RPMI7951 (cell line): ENCODE data around the gene BRI3BP. TPM values are rescaled to one million over a fixed set of nuclear protein-coding genes. Genes with fewer than 3 reads are reported as not detected.
"Not testable (repeated sequence)": the region's sequence is repeated elsewhere in the genome, so short reads cannot be mapped to it uniquely, and the experiment has no call there.

ENCODE experiments used
- DNase-seq: peaks from one replicate; pipeline ENCODE4 v3.0.0-alpha.2; 2012; ENCODE audit warnings: low read depth
- total RNA-seq: library from RNA; depleted of rRNA; stranded (reverse); fragments of >200 nt; shearing (Covaris generic); gene quantifications from 2 replicates; pipeline ENCODE4 v1.2.3, GENCODE V29; 2014; rRNA removed

Gene BRI3BP
- total RNA-seq, 1 experiment from 2014 or later, result 4.9 TPM

DNA sequence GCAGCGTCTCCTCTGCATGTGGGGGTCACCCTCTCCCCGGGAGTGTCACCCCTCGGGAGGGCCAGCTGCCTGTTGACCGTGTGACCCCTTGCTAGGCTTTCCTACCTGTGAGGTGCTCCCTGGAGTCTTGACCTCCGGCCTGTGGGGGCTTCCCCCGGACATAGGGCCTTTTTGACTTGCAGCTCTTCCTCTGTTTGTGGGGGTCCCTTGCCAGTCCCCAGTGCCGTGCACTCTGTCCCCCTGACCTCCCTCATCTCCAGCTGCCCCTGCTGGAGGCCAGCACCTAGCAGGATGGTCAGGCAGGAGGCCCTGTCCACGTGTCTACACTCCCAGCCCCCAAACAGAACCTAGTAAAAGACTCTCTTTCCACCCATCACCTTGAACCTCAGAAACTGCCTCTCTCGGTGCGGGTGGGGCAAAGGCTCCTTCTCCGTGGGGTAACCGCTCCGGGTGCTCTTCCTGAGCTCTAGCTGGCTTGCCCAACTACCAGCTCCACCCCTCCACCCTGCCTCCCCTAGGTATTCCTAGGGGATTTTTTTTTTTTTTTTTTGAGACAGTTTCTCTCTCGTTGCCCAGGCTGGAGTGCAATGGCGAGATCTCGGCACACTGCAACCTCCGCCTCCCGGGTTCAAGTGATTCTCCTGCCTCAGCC, 72.6 kb downstream of the BRI3BP start:
- DNase-seq, result no peak

DNA sequence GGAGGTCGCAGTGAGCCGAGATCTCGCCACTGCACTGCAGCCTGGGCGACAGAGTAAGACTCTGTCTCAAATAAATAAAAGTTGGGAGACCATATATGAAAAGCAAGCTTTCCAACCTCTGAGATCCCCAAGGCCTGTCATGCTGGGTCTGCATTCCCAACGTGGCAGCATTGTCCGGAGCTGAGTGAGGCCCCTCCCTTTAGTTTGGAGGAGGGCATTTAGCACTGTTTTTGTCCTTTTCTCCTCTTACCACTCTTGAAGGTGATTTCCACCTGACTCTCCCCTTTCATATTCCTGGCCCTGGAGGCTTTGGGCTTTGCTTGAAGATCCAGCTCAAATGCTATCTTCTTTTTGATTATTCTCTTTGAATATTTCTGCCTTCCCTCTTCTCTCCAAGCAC, 74.9 kb downstream of the BRI3BP start:
- DNase-seq, result no peak

DNA sequence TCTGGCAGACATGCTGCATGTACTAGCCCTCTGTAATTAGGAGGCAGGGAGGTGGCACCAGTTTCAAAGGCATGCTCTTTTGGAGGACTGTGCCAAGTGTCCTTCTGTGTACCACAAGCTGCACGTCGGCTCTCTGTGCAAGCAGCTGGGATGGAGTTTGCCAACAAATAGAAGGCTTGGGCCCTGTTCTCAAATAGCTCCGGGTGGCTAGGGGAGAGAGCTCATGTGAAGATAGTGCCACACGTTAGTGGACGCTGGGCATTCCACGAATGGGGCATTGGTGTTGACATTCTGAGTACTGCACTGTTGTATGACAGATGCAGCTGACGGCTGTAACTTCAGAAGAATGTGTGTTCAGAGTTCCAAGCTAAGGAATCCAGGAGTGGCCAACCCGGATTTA, 76.2 kb downstream of the BRI3BP start:
- no peak for DNase-seq

DNA sequence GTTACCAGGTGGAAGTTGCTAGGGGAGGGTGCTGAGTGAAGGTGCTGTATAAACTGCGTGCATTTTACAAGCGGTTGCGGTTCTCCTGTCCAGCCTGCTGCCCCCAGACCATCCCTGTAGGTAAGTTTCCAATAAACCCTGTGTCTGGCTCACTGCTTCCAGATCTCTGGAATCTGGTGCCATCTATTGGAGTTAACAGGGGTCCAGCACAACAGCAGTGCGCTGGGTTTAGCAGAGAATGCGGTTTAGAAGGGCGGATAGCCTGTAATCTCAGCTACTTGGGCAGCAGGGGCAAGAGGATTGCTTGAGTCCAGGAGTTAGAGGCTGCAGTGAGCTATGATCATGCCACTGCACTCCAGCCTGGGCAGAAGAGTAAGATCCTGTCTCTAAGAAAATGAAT, 76.7 kb downstream of the BRI3BP start:
- DNase-seq, result no peak

DNA sequence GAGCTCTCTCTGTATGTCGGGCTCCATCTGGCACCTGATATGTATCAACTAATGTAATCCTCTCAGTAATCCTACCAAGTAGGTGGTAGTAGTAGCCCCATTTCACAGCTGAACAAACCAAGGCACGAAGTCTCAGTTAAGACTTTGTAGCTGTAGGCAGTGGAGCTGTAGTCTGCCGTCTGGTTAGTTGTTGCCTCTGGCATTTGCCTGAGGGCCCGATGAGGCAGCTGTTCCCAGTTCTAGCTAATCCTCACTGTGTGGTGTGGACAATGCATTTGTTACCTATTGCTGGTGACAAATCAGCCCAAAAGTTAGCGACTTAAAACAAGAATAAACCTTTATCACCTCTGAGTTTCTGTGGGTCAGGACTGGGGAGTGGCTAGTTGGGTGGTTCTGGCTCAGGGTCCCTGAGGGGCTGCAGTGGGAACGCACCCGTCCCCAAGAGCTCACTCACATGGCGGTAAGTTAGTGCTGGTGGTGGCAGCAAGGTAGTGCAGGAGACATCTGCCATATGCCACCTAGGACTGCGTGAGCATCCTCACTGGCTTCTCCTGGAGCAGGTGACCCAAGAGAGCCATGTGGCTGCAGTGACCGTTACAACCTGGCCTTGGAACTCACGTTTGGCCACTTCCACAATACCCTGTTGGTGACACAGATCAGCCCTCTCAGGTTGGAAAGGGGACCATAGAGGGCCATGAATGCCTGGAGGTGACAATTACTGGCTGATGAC, 77.4 kb downstream of the BRI3BP start:
- DNase-seq, result no peak

DNA sequence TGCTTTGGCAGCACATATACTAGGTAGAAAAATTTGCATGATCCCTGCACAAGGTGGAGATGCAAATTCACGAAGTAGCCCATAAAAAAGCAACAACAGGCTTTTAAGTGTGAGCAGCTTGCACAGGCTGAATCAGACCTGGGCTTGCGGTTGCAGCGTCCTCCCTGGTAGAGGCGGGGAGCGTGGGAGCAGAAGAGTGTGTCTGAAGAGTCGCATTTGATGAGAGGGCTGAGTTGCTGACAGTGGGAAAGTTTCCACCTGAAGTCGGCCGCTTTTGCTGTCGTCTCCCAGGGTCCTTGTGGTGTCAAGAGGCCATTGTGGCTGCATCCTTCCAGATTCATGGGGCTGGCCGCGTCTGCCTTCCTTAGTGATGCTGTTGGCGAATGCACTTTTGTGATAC, 78.0 kb downstream of the BRI3BP start:
- no peak for DNase-seq

DNA sequence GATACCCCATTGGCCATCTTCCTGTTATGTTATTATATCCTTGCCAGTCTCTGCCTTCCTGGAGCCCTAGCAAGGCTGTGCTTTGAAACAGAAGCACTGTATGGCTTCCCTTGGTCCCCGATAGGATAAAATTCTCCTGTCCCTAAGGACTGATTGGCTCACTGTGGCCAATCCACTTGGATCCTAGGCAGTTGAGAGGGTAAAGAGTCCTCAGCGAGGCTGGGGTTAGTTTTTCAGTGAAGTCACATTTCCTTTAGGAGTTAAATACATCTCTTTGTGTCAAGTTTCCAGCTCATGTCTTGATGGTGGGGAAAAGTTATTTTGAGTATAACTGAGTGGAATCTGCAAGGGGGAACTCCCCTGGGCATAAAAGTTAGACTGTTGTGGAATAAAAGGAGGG, 79.1 kb downstream of the BRI3BP start:
- no peak for DNase-seq

DNA sequence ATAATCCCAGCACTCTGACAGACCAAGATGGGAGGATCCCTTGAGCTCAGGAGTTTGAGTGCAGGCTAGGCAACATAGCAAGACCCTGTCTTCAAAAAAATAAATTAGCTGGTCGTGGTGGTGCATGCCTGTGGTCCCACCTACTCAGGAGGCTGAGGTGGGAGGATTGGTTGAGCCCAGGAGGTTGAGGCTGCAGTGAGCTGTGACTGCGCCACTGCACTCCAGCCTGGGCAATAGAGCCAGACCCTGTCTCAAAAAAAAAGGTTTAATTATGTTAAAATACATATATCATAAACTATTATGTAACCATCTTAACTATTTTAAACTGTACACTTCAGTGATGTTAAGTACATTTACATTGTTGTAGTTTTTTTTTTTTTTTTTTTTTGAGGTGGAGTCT, 80.8 kb downstream of the BRI3BP start:
- not testable (repeated sequence) for DNase-seq

DNA sequence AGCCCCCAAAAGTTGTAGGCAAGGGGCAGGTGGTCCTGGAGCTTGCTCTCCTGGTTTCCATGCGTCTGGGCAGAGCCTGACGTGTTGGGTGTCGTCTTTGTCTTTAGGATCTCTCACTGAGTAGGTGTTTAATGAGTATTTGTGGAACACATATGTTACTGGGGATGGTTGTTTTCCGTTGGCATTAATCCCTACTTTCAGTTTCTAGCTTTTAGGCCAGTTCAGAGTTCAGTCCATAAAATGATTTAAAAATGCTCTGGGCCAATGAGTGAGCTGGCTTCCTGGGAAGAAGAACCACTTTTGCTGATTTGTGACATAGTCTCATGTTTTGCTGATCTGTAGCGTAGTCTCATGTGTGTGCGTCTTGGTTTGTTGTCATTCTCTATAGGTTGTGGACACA, 82.7 kb downstream of the BRI3BP start:
- no peak for DNase-seq

DNA sequence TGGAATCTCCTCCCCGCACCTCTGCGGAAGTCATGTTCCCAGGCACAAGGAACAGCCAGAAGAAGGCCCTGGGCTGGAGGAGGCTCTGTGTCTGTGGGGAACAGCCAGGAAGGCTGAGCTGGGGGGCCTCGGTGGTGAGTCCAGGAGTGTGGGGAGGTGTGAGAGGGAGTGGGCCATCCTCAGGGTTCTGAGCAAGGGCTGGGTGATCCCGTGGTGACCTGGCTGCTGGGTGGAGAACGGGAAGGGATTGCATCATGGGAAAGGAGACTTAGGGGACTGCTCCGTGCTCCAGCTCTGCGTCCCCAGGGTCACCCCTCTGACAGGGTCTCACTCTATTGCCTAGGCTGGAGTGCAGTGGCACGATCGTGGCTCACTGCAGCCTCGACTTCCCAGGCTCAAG, 85.6 kb downstream of the BRI3BP start:
- no peak for DNase-seq

DNA sequence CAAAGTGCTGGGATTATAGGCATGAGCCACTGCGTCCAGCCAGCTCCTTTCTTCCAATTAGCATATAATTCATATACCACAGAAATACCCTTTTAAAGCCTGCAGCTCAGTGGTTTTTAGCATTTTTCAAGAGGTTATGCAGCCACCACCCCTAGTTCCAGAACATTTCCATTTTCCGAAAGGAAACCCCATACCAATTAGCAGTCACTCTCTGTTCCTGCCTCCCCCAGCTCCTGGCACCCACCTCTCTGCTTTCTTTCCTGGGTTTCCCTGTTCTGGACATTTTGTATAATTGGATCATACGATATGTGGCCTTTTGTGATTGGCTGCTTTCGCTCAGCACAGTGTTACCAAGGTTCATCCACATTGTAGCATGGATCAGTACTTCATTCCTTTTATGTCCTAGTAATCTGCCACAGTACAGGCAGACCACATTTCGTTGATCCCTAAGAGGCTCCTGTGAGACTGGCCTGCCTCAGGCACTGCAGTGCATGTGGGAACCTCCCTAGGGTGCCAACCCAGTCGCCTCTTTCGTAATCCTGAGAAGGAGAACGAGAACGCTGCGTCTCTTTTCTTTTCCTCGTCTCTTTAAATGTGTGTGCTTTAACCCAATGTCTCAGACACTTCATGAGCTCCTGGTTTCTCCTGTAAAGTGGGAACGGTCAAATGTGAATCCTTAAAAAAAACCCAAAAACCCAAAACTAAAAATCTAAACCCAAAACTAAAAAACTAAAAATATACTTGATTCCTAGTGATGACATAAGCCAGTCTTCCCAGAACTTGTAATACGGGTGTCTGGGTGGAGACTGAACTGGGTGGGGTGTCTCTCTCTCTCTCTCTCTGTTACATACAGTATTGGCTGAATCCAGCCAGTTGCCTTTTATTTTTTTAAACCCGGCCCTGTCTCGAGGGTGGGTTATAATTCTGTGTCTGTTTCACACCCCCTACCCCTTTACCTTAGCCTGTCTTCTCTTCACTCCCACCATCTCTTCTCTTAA, 86.5 kb downstream of the BRI3BP start:
- DNase-seq, result no peak

Other genes starting within 250 kb of the BRI3BP start
- 13.9 and 15.3 TPM in 2 replicates for gene SCARB1, start 129.8 kb upstream of the BRI3BP start, total RNA-seq
- gene UBC, start 79.0 kb upstream of the BRI3BP start, total RNA-seq, result 951 and 1,170 TPM in 2 replicates
- 8.4 and 10.0 TPM in 2 replicates for gene DHX37, start 4.5 kb upstream of the BRI3BP start, total RNA-seq
- 17.4 and 19.2 TPM in 2 replicates for gene AACS, start 71.8 kb downstream of the BRI3BP start, total RNA-seq
- under 0.01 TPM in 1 of 2 replicates, not detected in the other for gene TMEM132B, start 192.7 kb downstream of the BRI3BP start, total RNA-seq